Liver (tissue), 9 donors: ENCODE results near the gene YPEL4. TPM values are rescaled to one million over a fixed set of nuclear protein-coding genes. Genes with fewer than 3 reads are reported as not detected.

Experiments used
- DNase-seq: peaks from one replicate; pipeline ENCODE4 v3.0.0-alpha.2; 2017; ENCODE audit warnings: low spot score
- H3K27ac ChIP-seq, 2 donors: one replicate each; pipeline ENCODE4 v1.7.0; 2013; ENCODE audit warnings: inconsistent platforms in 2 of 2, low read length in 2 of 2, control low read depth in 1 of 2, low read depth in 1 of 2, mild to moderate bottlenecking in 1 of 2
- H3K27me3 ChIP-seq, 4 donors: one replicate each; pipeline versions ENCODE4 v1.6.1 to v1.7.0; 2013; ENCODE audit warnings: low read length in 3 of 4, inconsistent platforms in 1 of 4, mild to moderate bottlenecking in 1 of 4, moderate library complexity in 1 of 4; ENCODE audit not compliant: control insufficient read depth in 4 of 4, insufficient read depth in 4 of 4
- H3K36me3 ChIP-seq, 4 donors: one replicate each; pipeline versions ENCODE4 v1.6.1 to v1.7.0; 2013; ENCODE audit warnings: low read length in 3 of 4, mild to moderate bottlenecking in 3 of 4, low read depth in 1 of 4, moderate library complexity in 1 of 4; ENCODE audit not compliant: control insufficient read depth in 4 of 4, insufficient read depth in 3 of 4
- H3K4me1 ChIP-seq, 4 donors: one replicate each; pipeline versions ENCODE4 v1.6.1 to v1.7.0; 2013; ENCODE audit warnings: low read length in 3 of 4, mild to moderate bottlenecking in 3 of 4, moderate library complexity in 1 of 4; ENCODE audit not compliant: control insufficient read depth in 4 of 4, insufficient read depth in 4 of 4
- H3K4me3 ChIP-seq, 3 donors: one replicate each; pipeline versions ENCODE4 v1.6.1 to v1.7.0; 2013; ENCODE audit warnings: low read length in 3 of 3, control low read depth in 1 of 3, low read depth in 1 of 3, mild to moderate bottlenecking in 1 of 3
- H3K9ac ChIP-seq, 2 donors: one replicate each; pipeline ENCODE4 v1.7.0; 2013; ENCODE audit warnings: low read length in 2 of 2, mild to moderate bottlenecking in 2 of 2, moderate library complexity in 2 of 2, control low read depth in 1 of 2, low read depth in 1 of 2
- H3K9me3 ChIP-seq, 4 donors: one replicate each; pipeline versions ENCODE4 v1.6.1 to v1.7.0; 2013; ENCODE audit warnings: low read length in 3 of 4; ENCODE audit not compliant: control insufficient read depth in 4 of 4
- CTCF ChIP-seq: fragments of 150-350 bp; IDR thresholded peaks from 2 replicates; pipeline ENCODE4 v1.5.1; 2017; ENCODE audit warnings: improper control_type of control experiment, low read depth, low read length; ENCODE audit not compliant: missing input control
- FOXA1 ChIP-seq: IDR thresholded peaks from 2 replicates; pipeline ENCODE4 v1.6.1; 2016; ENCODE audit warnings: antibody characterized with exemption
- FOXA2 ChIP-seq: IDR thresholded peaks from 2 replicates; pipeline ENCODE4 v1.6.1; 2016; ENCODE audit warnings: antibody characterized with exemption
- GABPA ChIP-seq, 2 donors: IDR thresholded peaks in 1 of 2; conservative IDR thresholded peaks in 1 of 2; 2 replicates each; pipeline ENCODE4 v1.6.1; 2016; ENCODE audit warnings: antibody characterized with exemption in 2 of 2, mild to moderate bottlenecking in 1 of 2, moderate library complexity in 1 of 2
- HNF4A ChIP-seq, 2 donors: conservative IDR thresholded peaks; 2 replicates each; pipeline ENCODE4 v1.6.1; 2016; ENCODE audit warnings: antibody characterized with exemption in 2 of 2, mild to moderate bottlenecking in 2 of 2
- HNF4G ChIP-seq: IDR thresholded peaks from 2 replicates; pipeline ENCODE4 v1.6.1; 2016; ENCODE audit warnings: antibody characterized with exemption
- JUND ChIP-seq, 2 donors: IDR thresholded peaks; 2 replicates each; pipeline ENCODE4 v1.6.1; 2016; ENCODE audit warnings: antibody characterized with exemption in 2 of 2
- NR2F2 ChIP-seq: IDR thresholded peaks from 2 replicates; pipeline ENCODE4 v1.6.1; 2016; ENCODE audit warnings: antibody characterized with exemption
- RAD21 ChIP-seq, 2 donors: IDR thresholded peaks; 2 replicates each; pipeline ENCODE4 v1.6.1; 2016; ENCODE audit warnings: antibody characterized with exemption in 2 of 2, mild to moderate bottlenecking in 2 of 2
- REST ChIP-seq: IDR thresholded peaks from 2 replicates; pipeline ENCODE4 v1.6.1; 2016; ENCODE audit warnings: antibody characterized with exemption, mild to moderate bottlenecking
- RXRA ChIP-seq, 2 donors: IDR thresholded peaks; 2 replicates each; pipeline ENCODE4 v1.6.1; 2017 to 2018; ENCODE audit warnings: antibody characterized with exemption in 2 of 2, mild to moderate bottlenecking in 1 of 2
- SP1 ChIP-seq: IDR thresholded peaks from 2 replicates; pipeline ENCODE4 v1.6.1; 2018; ENCODE audit warnings: antibody characterized with exemption, mild to moderate bottlenecking
- TAF1 ChIP-seq: conservative IDR thresholded peaks from 2 replicates; pipeline ENCODE4 v1.6.1; 2016; ENCODE audit warnings: antibody characterized with exemption, mild to moderate bottlenecking
- YY1 ChIP-seq: IDR thresholded peaks from 2 replicates; pipeline ENCODE4 v1.6.1; 2016; ENCODE audit warnings: antibody characterized with exemption, mild to moderate bottlenecking
- WGBS: extraction: QIAGEN DNeasy Blood & Tissue Kit; methylation state at CpG from one replicate; pipeline ENCODE4 v1.1.7; 2013; 5-methylcytosine and 5-hydroxymethylcytosine counted together
- polyA plus RNA-seq, 2 donors: library from polyadenylated mRNA; stranded (reverse) in 1 of 2; unstranded in 1 of 2; fragments of 200-250 nt in 1 of 2; fragments of >200 nt in 1 of 2; fragmentation: Nextera tagmentation in 1 of 2; extraction: Ambion mirVana in 1 of 2; gene quantifications; one replicate each; pipeline versions ENCODE4 v1.2.1 to v1.2.3, GENCODE V29; 2013 to 2015
- total RNA-seq, 2 donors: library from RNA; depleted of rRNA; stranded (reverse); fragments of >200 nt; gene quantifications; one replicate each; pipeline ENCODE4 v1.2.3, GENCODE V29; 2014
- TF ChIP-seq, protein P1 (sequence below): IDR thresholded peaks from 2 replicates; pipeline ENCODE4 v1.6.1; 2016; ENCODE audit warnings: antibody characterized with exemption
- TF ChIP-seq, protein P2 (sequence below): IDR thresholded peaks from 2 replicates; pipeline ENCODE4 v1.6.1; 2016; ENCODE audit warnings: antibody characterized with exemption
- donor health status: healthy.
- donor health status: healthy.
- donor health status: healthy.
- donor health status: healthy.
- donor health status: healthy.

The YPEL4 gene
- total and polyA plus RNA-seq, 4 donors: 0.08 to 19.9 (median 0.22) TPM

DNA sequence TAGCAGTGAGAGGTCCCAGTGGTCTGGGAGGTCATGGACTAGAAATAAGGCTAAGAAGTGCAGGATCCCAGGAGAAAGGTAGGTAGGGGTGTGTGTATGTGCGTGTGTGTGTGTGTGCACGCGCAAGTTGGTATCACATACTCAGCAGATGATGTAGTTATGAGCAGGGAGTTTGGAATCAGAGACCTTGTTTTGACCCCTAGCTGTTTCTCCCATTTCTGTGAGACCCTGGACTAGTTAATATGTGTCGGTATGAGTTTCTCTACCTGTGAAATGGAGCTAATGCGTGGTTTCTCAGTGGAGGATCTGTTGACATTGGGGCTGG is 50.9 kb downstream of the YPEL4 start:
- Histone ChIP-seq H3K4me3 (peak overlapping the region; percentile 81 to 92 (median 92)), H3K4me1 (peaks cover 11 to 38% (median 23%) of the 10 kb centered on the region in 4 donors), H3K9ac (peak overlapping the region; percentile 46 to 83), H3K27ac (peak overlapping the region; percentile 92 to 95), H3K27me3 (no peaks in the 10 kb centered on the region), H3K9me3 (no peaks in the 10 kb centered on the region), H3K36me3 (peaks cover 6 to 18% (median 13%) of the 10 kb centered on the region in 4 donors)
- 22% methylated on average over 5 of the region's 5 CpGs for WGBS
- no peak for DNase-seq
- TF ChIP-seq HNF4A (conservative IDR thresholded peaks at IDR 0.05) (no peak), CTCF (no peak), REST (no peak), RXRA (IDR thresholded peaks at IDR 0.05) (no peak), GABPA (IDR thresholded peaks at IDR 0.05 in 1 of 2, conservative IDR thresholded peaks at IDR 0.05 in 1 of 2) (no peak), FOXA2 (no peak), RAD21 (IDR thresholded peaks at IDR 0.05) (no peak), NR2F2 (no peak), JUND (IDR thresholded peaks at IDR 0.05) (no peak), HNF4G (no peak), SP1 (no peak), FOXA1 (no peak), TAF1 (no peak), YY1 (no peak)
- TF ChIP-seq, protein P1, sequence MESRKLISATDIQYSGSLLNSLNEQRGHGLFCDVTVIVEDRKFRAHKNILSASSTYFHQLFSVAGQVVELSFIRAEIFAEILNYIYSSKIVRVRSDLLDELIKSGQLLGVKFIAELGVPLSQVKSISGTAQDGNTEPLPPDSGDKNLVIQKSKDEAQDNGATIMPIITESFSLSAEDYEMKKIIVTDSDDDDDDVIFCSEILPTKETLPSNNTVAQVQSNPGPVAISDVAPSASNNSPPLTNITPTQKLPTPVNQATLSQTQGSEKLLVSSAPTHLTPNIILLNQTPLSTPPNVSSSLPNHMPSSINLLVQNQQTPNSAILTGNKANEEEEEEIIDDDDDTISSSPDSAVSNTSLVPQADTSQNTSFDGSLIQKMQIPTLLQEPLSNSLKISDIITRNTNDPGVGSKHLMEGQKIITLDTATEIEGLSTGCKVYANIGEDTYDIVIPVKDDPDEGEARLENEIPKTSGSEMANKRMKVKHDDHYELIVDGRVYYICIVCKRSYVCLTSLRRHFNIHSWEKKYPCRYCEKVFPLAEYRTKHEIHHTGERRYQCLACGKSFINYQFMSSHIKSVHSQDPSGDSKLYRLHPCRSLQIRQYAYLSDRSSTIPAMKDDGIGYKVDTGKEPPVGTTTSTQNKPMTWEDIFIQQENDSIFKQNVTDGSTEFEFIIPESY: no peak
- TF ChIP-seq, protein P2, sequence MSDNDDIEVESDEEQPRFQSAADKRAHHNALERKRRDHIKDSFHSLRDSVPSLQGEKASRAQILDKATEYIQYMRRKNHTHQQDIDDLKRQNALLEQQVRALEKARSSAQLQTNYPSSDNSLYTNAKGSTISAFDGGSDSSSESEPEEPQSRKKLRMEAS: no peak
